ENCODE results near the gene SRRT.
A peak's percentile ranks its signal among the peaks of the same experiment; 100 is the strongest.

The SRRT gene, protein sequence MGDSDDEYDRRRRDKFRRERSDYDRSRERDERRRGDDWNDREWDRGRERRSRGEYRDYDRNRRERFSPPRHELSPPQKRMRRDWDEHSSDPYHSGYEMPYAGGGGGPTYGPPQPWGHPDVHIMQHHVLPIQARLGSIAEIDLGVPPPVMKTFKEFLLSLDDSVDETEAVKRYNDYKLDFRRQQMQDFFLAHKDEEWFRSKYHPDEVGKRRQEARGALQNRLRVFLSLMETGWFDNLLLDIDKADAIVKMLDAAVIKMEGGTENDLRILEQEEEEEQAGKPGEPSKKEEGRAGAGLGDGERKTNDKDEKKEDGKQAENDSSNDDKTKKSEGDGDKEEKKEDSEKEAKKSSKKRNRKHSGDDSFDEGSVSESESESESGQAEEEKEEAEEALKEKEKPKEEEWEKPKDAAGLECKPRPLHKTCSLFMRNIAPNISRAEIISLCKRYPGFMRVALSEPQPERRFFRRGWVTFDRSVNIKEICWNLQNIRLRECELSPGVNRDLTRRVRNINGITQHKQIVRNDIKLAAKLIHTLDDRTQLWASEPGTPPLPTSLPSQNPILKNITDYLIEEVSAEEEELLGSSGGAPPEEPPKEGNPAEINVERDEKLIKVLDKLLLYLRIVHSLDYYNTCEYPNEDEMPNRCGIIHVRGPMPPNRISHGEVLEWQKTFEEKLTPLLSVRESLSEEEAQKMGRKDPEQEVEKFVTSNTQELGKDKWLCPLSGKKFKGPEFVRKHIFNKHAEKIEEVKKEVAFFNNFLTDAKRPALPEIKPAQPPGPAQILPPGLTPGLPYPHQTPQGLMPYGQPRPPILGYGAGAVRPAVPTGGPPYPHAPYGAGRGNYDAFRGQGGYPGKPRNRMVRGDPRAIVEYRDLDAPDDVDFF

DNA sequence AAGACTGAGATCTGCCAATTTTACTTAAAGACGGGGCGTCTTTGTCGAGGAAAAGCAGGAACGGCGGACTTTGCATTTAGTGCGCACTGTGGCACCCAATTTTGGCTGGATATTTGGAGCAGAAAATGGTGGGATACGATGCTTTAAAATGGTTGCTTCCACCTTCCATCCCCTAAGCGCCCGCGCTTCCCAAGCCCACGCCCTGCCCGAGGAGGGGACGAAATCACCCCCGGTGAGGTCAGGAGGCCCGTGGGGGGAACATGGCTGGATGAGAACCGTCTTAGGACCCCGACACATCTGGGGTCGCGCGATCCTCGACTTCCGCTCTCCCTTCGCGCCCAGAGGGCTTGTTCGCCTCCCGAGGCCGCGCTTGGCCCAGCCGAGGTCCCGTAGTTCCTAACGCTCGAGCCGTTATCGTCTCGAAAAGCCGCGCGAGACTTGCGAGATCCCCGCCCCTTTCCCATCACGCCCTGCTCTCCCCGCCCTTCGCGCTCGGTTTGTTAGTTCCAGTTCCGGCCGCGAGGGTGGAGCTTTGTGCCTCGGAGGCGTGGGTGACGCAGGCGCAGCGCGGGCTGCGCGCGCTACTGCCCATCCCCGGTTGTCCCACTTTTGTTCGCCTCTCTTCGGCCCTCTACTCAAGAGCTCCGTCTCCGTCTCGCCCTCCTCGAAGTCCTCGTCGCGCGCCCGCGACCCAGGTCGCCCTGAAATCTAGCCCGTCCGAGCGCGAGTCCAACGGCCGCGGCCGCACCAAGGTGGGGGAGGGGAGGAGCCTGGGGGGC, at the start of gene SRRT:
SRRT (plus strand) TSS at position 527 of the 779 bp plus-strand sequence. CDS start 488 bp downstream, outside the sequence.
- DNase-seq: peak; percentile 94

DNA sequence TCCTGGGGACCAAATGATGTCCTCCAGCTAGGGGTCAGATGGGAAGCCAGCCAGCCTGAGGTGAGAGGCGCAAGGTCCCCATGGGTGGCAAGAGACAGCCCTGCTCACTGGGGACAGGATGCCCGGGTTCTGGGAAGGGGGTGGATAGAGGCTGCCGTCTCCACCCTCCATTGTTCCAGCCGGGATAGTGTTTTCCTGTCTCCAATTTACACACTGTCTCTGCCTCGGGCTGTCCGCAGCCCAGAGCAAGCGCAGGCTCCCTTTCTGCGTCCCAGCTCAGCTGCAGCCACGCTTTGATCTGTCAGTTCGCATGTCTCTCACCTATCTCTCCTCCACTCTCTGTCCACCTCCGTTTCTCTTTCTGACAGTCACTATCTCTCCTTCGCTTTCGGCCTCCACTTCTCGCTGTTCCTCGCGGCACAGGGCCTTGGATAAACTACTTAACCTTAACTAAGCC, 49.7 kb upstream of the SRRT start:
- no peak for DNase-seq

- DNase-seq: no peak
Measured at GRCh38 chr7:100825751-100826513, 49.0 kb upstream of the SRRT start.

GRCh38 chr7:100826514-100827329, 48.2 kb upstream of the SRRT start:
- no peak for DNase-seq

- peak; percentile 89 for DNase-seq
Measured at GRCh38 chr7:100827330-100828226, 47.3 kb upstream of the SRRT start, which contains the start of gene EPHB4. EPHB4 (minus strand) TSS chr7:100827523; CDS start chr7:100827030, 493 bp downstream.

- no peak for DNase-seq
Measured at GRCh38 chr7:100829150-100829716, 45.7 kb upstream of the SRRT start.

DNA sequence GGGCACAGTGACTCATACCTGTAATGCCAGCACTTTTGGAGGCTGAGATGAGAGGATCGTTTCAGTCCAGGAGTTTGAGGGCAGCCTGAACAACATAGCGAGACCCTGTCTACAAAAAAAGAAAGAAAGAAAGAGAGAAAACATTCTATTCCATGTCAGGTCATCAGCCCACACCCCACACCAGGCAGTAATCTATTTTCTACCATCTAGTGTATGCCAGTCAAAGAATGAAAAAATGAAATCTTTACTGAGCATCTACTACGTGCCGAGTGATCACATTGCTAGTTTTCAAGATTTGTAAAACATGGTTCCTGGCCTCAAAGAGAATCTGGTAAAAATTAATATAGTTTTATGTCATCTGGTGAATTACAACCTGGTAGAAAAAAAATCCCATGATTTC, 44.5 kb upstream of the SRRT start:
- no peak for DNase-seq

GRCh38 chr7:100832281-100832633, 42.6 kb upstream of the SRRT start:
- no peak for DNase-seq

- peak; percentile 87 for DNase-seq
Measured at GRCh38 chr7:100835903-100836811, 38.7 kb upstream of the SRRT start.

GRCh38 chr7:100836812-100837098, 38.1 kb upstream of the SRRT start:
- no peak for DNase-seq

DNA sequence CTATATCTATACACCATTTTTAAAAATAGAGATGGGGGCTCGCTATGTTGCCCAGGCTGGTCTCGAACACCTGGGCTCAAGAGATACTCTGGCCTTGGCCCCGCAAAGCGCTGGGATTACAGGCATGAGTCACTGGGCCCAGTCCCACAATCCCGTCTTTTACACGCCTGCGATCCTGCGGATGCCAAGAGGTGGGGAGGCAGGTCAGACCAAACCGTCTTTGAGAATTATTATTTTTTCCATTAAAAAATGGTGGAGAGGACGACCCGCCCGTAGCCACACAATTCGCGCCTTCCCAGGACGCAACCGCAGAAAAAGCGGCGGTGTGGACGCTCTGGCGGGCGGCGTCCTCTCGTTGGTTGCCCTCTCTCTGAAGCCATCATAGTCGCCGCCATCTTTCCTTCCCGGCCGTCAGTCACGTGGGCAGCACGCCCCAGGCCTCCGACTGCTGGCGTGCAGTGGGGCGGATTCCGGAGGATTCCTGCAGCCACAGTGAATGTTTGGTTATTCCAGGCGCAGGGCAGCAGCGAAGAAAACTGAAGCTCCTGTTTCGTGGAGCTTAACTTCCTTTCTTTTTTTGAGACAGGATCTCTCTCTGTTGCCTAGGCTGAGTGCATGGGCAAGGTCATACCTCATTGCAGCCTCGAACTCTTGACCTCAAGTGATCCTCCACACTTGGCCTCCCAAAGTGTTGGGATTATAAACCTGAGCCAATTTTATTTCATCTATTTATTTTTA, 37.6 kb upstream of the SRRT start:
- peak; percentile 90 for DNase-seq

GRCh38 chr7:100839361-100839760, 35.5 kb upstream of the SRRT start:
- DNase-seq: no peak

DNA sequence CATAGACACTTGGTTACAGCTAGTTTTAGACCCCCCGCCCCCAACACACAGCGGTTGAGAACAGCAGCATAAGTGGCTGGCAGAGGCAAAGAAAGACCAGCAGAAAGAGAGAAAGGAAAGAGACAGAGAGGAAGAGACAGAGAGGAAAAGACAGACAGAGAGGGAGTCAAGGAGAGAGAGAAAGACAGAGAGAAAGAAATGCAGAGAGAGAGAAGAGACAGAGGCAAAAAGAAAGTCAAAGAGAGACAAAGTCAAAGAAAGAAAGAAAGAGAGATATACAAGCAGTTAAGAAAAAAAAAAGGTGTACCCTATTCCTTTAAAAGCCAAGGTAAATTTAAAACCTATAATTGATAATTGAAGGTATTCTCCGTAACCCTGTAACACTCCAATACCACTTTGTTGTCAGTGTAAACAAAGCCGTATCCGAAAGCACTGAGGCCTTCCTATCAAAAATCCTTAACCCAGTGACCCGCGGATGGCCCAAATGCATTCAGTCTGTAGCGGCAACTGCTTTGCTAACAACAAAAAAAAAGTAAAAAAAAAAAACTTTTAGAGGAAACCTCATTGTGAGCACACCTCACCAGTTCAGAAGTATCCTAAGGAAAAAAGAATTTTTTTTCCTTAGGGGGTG, 34.3 kb upstream of the SRRT start:
- no peak for DNase-seq

DNA sequence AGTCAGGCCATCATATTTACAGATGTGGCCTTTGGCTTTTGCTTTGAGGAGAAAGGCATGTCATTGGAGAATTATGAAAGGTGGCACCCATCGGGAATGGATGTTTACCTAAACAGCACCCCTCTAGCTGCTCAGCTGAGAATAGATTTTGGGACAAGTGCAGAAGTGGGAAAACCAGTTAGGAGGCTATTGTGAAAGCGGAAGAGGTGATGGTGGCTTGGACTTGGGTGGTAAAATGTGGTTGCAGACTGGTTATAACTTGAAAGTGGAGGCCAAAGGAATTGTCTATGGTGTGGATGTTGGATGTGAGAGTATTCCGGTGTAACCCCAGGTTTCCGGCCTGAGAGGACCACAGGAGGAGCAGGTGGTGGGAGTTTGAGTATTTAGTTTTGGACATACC, 27.5 kb upstream of the SRRT start:
- DNase-seq: no peak

- peak; percentile 89 for DNase-seq
Measured at GRCh38 chr7:100852048-100852872, 22.6 kb upstream of the SRRT start, which contains the start of gene SLC12A9. SLC12A9 (plus strand) TSS chr7:100852713; CDS start chr7:100854198, 1,485 bp downstream.

DNA sequence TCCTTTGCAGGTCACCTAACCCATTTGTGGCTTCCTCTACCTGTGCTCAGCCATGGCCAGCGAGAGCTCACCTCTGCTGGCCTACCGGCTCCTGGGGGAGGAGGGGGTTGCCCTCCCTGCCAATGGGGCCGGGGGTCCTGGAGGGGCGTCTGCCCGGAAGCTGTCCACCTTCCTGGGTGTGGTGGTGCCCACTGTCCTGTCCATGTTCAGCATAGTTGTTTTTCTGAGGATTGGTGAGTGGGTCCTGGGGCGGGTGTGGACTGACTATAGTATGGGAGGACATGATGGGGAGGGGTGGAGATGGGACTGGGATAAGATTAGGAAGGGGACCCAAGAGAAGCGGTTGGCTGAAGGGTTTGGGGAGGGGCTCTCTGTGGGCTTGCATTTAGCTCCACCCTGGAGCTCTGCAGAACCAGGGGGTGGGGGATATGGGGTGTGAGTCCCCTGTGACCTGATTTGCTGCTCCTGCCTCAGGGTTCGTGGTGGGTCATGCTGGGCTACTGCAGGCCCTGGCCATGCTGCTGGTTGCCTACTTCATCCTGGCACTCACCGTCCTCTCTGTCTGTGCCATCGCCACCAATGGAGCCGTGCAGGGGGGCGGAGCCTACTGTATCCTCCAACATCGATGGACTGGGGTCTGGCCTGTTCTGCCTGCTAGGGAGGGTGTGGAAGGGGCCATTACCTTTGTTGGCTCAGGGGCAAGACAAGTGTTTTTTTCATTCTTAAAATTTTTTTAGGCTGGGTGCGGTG, 20.6 kb upstream of the SRRT start:
- no peak for DNase-seq
